ENCODE data around the gene PSMD3. TPM values are rescaled to one million over a fixed set of nuclear protein-coding genes. Genes with fewer than 3 reads are reported as not detected.
A peak's percentile ranks its signal among the peaks of the same experiment; 100 is the strongest.
"Not testable (repeated sequence)": the region's sequence is repeated elsewhere in the genome, so short reads cannot be mapped to it uniquely, and the experiment has no call there.

PSMD3 gene
- total RNA-seq, 2 experiments from 2014 or later = 104 to 116 TPM

DNA sequence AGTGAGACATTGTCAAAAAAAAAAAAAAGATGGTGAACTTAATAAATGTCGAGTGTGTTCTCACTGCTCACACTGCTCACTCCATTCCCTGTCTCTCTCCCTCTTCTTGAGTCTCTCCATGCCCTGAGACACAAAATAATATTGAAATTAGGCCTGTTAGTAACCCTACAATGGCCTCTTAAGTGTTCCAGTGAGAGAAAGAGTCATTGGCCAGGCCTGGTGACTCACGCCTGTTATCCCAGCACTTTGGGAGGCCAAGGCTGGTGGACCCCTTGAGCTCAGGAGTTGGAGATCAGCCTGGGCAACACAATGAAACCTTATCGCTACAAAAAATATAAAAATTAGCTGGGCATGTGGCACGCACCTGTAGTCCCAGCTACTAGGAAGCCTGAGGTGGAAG, 18.5 kb downstream of the PSMD3 start:
- ChIA-PET POLR2A (no interaction called here), CTCF (no interaction called here)
- Mint-ChIP-seq H3K4me1 (ENCODE audit: low read depth) (no peaks in the 10 kb centered on the region), H3K4me3 (no peak overlapping the region), H3K36me3 (ENCODE audit: low read depth) (peaks cover 37% of the 10 kb centered on the region), H3K27me3 (ENCODE audit: low read depth) (no peaks in the 10 kb centered on the region), H3K9me3 (ENCODE audit: insufficient read depth) (no peaks in the 10 kb centered on the region), H3K27ac (no peak overlapping the region)
- DNase-seq (no peak), ATAC-seq (no peak)

DNA sequence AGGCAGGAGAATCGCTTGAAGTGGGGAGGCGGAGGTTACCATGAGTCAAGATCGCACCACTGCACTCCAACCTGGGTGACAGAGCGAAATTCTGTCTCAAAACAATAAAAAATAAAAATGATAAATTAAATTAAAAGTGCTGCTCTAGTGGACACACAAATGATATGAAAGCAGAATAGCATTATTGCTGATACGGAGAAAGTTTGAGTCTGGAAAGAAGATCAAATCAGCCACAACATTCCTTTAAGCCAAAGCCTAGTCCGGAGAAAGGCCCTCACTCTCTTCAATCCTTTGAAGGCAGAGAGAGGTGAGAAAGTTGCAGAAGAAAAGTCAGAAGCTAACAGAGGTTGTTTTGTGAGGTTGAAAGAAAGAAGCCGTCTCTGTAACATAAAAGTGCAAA, 19.6 kb downstream of the PSMD3 start:
- ATAC-seq (no peak), DNase-seq (no peak)
- no peak overlapping the region for H3K4me3 Mint-ChIP-seq
- CTCF ChIA-PET = interaction anchor here (0.8 kb wide), 1 partner anchor 111 kb away, joined by 3 read pairs; no protein-coding TSS in a partner anchor
- no peaks in the 10 kb centered on the region for H3K9me3 Mint-ChIP-seq (ENCODE audit: insufficient read depth)
- no peak overlapping the region for H3K27ac Mint-ChIP-seq
- no peaks in the 10 kb centered on the region for H3K4me1 Mint-ChIP-seq (ENCODE audit: low read depth)
- peaks cover 3% of the 10 kb centered on the region for H3K27me3 Mint-ChIP-seq (ENCODE audit: low read depth)
- H3K36me3 Mint-ChIP-seq (ENCODE audit: low read depth) = peaks cover 26% of the 10 kb centered on the region
- POLR2A ChIA-PET = no interaction called here

DNA sequence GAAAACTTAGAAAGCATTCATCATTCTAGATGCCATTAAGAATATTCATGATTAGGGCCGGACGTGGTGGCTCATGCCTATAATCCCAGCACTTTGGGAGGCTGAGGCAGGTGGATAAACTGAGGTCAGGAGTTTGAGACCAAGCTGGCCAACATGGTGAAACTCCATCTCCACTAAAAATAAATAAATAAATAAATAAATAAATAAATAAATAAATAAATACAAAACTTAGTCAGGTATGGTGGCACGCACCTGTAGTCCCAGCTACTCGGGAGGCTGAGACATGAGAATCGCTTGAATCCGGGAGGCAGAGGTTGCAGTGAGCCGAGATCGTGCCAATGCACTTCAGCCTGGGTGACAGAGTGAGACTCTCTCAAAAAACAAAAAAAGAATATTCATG, 20.7 kb downstream of the PSMD3 start:
- H3K27me3 Mint-ChIP-seq (ENCODE audit: low read depth); H3K9me3 Mint-ChIP-seq (ENCODE audit: insufficient read depth); DNase-seq; POLR2A ChIA-PET; H3K27ac Mint-ChIP-seq; CTCF ChIA-PET; H3K4me3 Mint-ChIP-seq; H3K4me1 Mint-ChIP-seq (ENCODE audit: low read depth); ATAC-seq: not testable (repeated sequence)
- H3K36me3 Mint-ChIP-seq (ENCODE audit: low read depth) = peaks cover 17% of the 10 kb centered on the region

DNA sequence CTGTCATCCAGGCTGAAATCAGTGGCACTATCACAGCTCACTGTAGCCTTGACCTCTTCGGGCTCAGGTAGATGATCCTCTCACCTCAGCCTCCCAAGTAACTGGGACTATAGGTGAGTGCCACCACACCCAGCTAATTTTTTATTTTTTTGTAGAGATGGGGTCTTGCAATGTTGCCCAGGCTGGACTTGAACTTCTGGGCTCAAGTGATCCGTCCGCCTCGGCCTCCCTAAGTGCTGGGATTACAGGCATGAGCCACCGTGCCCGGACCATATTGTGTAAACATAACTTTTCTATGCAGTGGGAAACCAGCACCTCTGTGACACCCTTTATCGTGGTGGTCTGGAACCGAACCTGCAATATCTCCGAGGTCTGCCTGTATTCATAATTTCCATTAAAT, 23.5 kb downstream of the PSMD3 start:
- DNase-seq = no peak
- Mint-ChIP-seq H3K9me3 (ENCODE audit: insufficient read depth) (no peaks in the 10 kb centered on the region), H3K4me1 (ENCODE audit: low read depth) (no peaks in the 10 kb centered on the region), H3K27ac (no peak overlapping the region), H3K36me3 (ENCODE audit: low read depth) (no peaks in the 10 kb centered on the region), H3K27me3 (ENCODE audit: low read depth) (peaks cover 3% of the 10 kb centered on the region), H3K4me3 (no peak overlapping the region)
- ChIA-PET POLR2A (no interaction called here), CTCF (interaction anchor here (0.6 to 1.4 kb wide), 3 partner anchors 24 to 382 kb away, joined by 3 read pairs; no protein-coding TSS in a partner anchor)
- ATAC-seq = no peak

DNA sequence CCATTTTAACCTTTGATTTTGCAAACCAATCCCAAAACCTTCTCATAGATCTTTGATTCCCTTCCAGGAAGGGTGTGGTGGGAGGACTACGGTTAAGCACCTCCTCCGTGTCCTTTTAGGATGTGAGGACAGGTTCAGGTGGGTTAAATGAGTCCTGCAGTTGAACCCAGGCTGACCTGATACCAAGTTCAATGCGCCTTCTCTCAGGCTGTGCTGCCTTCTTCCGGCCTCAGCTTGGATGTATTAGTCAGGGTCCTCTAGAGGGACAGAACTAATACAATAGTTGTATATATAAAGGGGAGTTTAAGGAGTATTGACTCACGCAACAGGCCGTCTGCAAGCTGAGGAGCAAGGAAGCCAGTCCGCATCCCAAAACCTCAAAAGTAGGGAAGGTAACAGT, 24.1 kb downstream of the PSMD3 start:
- no peak overlapping the region for H3K4me3 Mint-ChIP-seq
- H3K27me3 Mint-ChIP-seq (ENCODE audit: low read depth) = peaks cover 3% of the 10 kb centered on the region
- no peaks in the 10 kb centered on the region for H3K4me1 Mint-ChIP-seq (ENCODE audit: low read depth)
- POLR2A ChIA-PET = no interaction called here
- no peak for ATAC-seq
- no peaks in the 10 kb centered on the region for H3K36me3 Mint-ChIP-seq (ENCODE audit: low read depth)
- DNase-seq = no peak
- CTCF ChIA-PET = interaction anchor here (1.1 to 1.4 kb wide), 2 partner anchors 9 to 383 kb away, joined by 3 to 4 read pairs; no protein-coding TSS in a partner anchor
- no peak overlapping the region for H3K27ac Mint-ChIP-seq
- no peaks in the 10 kb centered on the region for H3K9me3 Mint-ChIP-seq (ENCODE audit: insufficient read depth)

DNA sequence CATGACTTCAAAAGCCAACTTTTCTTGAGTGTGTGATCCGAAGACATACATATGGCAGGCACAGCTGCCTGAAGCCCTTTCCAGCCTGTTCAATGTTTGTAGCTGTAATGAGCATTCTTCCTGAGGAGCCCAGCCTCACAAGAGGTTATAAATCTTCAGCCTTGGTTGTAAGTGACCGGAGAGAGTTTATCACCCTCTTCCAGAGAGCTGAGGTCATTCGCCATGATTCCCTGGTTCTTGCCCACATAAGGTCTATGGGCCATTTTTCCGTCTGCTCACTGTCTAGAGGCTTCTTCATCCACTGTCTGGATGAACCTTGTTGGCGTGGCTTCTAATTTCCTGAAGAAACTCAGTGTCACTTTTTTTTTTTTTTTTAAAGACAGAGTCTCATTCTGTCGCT, 24.9 kb downstream of the PSMD3 start:
- ChIA-PET CTCF (interaction anchor here (1.1 kb wide), 1 partner anchor 8 kb away, joined by 4 read pairs; no protein-coding TSS in a partner anchor), POLR2A (no interaction called here)
- Mint-ChIP-seq H3K4me3 (no peak overlapping the region), H3K9me3 (ENCODE audit: insufficient read depth) (no peaks in the 10 kb centered on the region), H3K27ac (no peak overlapping the region), H3K27me3 (ENCODE audit: low read depth) (peaks cover 3% of the 10 kb centered on the region), H3K36me3 (ENCODE audit: low read depth) (no peaks in the 10 kb centered on the region), H3K4me1 (ENCODE audit: low read depth) (peaks cover 8% of the 10 kb centered on the region)
- ATAC-seq (no peak), DNase-seq (no peak)

DNA sequence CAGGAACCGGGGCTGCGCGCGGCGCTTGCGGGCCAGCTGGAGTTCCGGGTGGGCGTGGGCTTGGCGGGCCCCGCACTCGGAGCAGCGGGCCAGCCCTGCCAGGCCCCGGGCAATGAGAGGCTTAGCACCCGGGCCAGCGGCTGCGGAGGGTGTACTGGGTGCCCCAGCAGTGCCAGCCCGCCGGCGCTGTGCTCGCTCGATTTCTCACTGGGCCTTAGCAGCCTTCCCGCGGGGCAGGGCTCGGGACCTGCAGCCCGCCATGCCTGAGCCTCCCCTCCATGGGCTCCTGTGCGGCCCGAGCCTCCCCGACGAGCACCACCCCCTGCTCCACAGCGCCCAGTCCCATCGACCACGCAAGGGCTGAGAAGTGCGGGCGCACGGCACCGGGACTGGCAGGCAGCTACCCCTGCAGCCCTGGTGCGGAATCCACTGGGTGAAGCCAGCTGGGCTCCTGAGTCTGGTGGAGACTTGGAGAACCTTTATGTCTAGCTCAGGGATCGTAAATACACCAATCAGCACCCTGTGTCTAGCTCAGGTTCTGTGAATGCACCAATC, 30.4 kb downstream of the PSMD3 start:
- H3K27me3 Mint-ChIP-seq (ENCODE audit: low read depth); H3K36me3 Mint-ChIP-seq (ENCODE audit: low read depth); ATAC-seq; H3K9me3 Mint-ChIP-seq (ENCODE audit: insufficient read depth); H3K27ac Mint-ChIP-seq; H3K4me3 Mint-ChIP-seq; POLR2A ChIA-PET; DNase-seq: not testable (repeated sequence)
- H3K4me1 Mint-ChIP-seq (ENCODE audit: low read depth) = peaks cover 22% of the 10 kb centered on the region
- CTCF ChIA-PET = interaction anchor here (5.8 to 9.8 kb wide), 2 partner anchors 15 to 101 kb away, joined by 51 to 110 read pairs; no protein-coding TSS in a partner anchor

DNA sequence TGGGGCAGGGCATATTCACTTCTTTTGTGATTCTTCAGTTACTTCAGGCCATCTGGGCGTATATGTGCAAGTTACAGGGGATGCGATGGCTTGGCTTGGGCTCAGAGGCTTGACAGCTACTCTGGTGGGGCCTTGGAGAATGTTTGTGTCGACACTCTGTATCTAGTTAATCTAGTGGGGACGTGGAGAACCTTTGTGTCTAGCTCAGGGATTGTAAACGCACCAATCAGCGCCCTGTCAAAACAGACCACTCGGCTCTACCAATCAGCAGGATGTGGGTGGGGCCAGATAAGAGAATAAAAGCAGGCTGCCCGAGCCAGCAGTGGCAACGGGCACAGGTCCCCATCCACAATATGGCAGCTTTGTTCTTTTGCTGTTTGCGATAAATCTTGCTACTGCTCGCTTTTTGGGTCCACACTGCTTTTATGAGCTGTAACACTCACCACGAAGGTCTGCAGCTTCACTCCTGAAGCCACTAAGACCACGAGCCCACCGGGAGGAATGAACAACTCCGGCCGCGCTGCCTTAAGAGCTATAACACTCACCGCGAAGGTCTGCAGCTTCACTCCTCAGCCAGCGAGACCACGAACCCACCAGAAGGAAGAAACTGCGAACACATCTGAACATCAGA, 31.5 kb downstream of the PSMD3 start:
- POLR2A ChIA-PET; H3K36me3 Mint-ChIP-seq (ENCODE audit: low read depth); H3K9me3 Mint-ChIP-seq (ENCODE audit: insufficient read depth); ATAC-seq; H3K27ac Mint-ChIP-seq; H3K4me3 Mint-ChIP-seq; H3K27me3 Mint-ChIP-seq (ENCODE audit: low read depth); DNase-seq: not testable (repeated sequence)
- CTCF ChIA-PET = interaction anchor here (0.8 to 9.8 kb wide), 8 partner anchors 14 to 390 kb away, joined by 3 to 110 read pairs (median 8); partner anchors contain the start of gene PSMD3
- H3K4me1 Mint-ChIP-seq (ENCODE audit: low read depth) = peaks cover 22% of the 10 kb centered on the region

DNA sequence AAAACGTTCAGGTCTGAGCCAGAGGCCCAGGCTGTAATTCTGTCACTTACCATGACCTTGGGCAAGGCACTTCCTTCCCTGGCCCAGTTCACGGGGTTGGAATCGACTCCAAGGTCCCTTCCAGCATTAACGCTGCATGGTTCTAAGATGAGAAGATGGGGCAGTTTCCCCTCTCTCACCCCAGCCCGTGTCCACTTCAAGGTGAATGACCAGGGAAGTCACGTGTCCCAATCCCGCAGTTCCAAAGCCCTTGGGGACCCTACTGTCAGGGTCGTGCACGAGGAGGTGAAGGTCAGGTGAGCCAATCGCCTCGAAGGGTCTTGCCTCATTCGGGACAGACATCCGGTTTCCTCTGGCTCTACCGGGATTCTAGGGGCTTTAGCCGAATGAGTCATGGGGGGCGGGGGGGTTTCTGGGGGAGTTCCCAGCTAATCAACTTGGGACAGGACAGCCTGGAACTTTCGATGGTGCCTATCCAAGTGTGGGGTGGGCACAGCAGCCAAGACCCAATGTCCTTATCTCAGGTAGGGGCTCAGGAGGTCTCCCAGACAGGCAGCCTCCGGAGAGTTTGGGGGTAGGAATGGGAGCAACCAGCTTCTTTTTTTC, 33.9 kb downstream of the PSMD3 start:
- peaks cover 5% of the 10 kb centered on the region for H3K36me3 Mint-ChIP-seq (ENCODE audit: low read depth)

DNA sequence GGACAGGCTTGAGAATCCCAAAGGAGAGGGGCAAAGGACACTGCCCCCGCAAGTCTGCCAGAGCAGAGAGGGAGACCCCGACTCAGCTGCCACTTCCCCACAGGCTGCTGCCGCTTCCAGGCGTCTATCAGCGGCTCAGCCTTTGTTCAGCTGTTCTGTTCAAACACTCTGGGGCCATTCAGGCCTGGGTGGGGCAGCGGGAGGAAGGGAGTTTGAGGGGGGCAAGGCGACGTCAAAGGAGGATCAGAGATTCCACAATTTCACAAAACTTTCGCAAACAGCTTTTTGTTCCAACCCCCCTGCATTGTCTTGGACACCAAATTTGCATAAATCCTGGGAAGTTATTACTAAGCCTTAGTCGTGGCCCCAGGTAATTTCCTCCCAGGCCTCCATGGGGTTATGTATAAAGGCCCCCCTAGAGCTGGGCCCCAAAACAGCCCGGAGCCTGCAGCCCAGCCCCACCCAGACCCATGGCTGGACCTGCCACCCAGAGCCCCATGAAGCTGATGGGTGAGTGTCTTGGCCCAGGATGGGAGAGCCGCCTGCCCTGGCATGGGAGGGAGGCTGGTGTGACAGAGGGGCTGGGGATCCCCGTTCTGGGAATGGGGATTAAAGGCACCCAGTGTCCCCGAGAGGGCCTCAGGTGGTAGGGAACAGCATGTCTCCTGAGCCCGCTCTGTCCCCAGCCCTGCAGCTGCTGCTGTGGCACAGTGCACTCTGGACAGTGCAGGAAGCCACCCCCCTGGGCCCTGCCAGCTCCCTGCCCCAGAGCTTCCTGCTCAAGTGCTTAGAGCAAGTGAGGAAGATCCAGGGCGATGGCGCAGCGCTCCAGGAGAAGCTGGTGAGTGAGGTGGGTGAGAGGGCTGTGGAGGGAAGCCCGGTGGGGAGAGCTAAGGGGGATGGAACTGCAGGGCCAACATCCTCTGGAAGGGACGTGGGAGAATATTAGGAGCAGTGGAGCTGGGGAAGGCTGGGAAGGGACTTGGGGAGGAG, 34.7 kb downstream of the PSMD3 start, which contains the start of gene CSF3:
TSS of gene CSF3 (plus strand) at position 436 of the 993 bp plus-strand sequence. CDS start at position 471, 35 bp downstream.
- ChIA-PET POLR2A (interaction anchor here (1.3 kb wide), 1 partner anchor 12 kb away, joined by 4 read pairs; no protein-coding TSS in a partner anchor), CTCF (interaction anchor here (1.8 to 9.8 kb wide), 8 partner anchors 11 to 176 kb away, joined by 7 to 110 read pairs (median 21); partner anchors contain the start of gene RAPGEFL1)
- no peak for DNase-seq
- no peak for ATAC-seq
- no peak within 1 kb of the TSS for H3K4me3 Mint-ChIP-seq
- H3K9me3 Mint-ChIP-seq (ENCODE audit: insufficient read depth) = no peaks in the 10 kb centered on the region
- H3K36me3 Mint-ChIP-seq (ENCODE audit: low read depth) = peaks cover 9% of the 10 kb centered on the region
- peaks cover 16% of the 10 kb centered on the region for H3K4me1 Mint-ChIP-seq (ENCODE audit: low read depth)
- peak within 1 kb of the TSS; percentile 52 for H3K27ac Mint-ChIP-seq
- peaks cover 5% of the 10 kb centered on the region for H3K27me3 Mint-ChIP-seq (ENCODE audit: low read depth)

More for the DNA sequence above, 33.9 kb downstream of the PSMD3 start:
- H3K4me3 Mint-ChIP-seq = no peak overlapping the region
- no peak overlapping the region for H3K27ac Mint-ChIP-seq
- no peaks in the 10 kb centered on the region for H3K9me3 Mint-ChIP-seq (ENCODE audit: insufficient read depth)
- no peak for ATAC-seq
- ChIA-PET CTCF (interaction anchor here (1.0 to 9.8 kb wide), 13 partner anchors 12 to 246 kb away, joined by 3 to 110 read pairs (median 10); partner anchors contain the start of genes MED24, PSMD3 and RAPGEFL1), POLR2A (no interaction called here)
- peaks cover 22% of the 10 kb centered on the region for H3K4me1 Mint-ChIP-seq (ENCODE audit: low read depth)
- peaks cover 5% of the 10 kb centered on the region for H3K27me3 Mint-ChIP-seq (ENCODE audit: low read depth)
- DNase-seq = no peak

All from activated CD8-positive, alpha-beta T cell treated with anti-CD3 and anti-CD28 coated beads, Interleukin-2, amount 10 ng/mL, durations not matched to agents 7 days and 5 days (primary cell).